ENCODE measurements around the gene VPS8.

The VPS8 gene

DNA sequence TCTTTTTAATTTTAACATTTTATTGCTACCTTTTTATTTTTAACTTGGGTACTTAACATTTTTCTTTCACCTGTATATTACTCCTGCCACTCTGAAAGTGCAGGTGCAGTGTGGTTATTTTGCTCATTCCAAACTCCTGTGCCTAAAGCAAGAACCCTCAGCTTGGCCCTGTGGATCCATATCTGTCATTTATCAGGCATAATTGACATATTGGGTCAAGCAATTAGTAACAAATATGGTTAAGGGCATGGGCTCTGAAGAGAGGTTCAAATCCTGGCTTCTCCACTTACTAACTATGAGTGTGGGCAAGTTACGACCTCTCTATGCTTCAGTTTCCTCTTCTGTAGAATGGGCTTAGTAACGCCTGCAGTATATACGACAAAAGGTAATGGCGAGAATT is 9.8 kb upstream of the VPS8 start:
- TF ChIP-seq CTBP1 (IDR thresholded peaks at IDR 0.05; ENCODE audit: borderline replicate concordance) (no peak), FOXM1 (IDR thresholded peaks at IDR 0.05; ENCODE audit: borderline replicate concordance) (no peak), HDGF (IDR thresholded peaks at IDR 0.05; ENCODE audit: borderline replicate concordance) (no peak), SP1 (IDR thresholded peaks at IDR 0.05) (no peak), ARNT (IDR thresholded peaks at IDR 0.05) (no peak), FOXK2 (IDR thresholded peaks at IDR 0.05) (no peak), ZNF384 (IDR thresholded peaks at IDR 0.05) (no peak), ELF4 (IDR thresholded peaks at IDR 0.05) (no peak), NFRKB (IDR thresholded peaks at IDR 0.05) (no peak), L3MBTL2 (conservative IDR thresholded peaks at IDR 0.05) (no peak), FOXA1 (IDR thresholded peaks at IDR 0.05) (no peak), BHLHE40 (IDR thresholded peaks at IDR 0.05; ENCODE audit: borderline replicate concordance) (no peak), LEF1 (IDR thresholded peaks at IDR 0.05; ENCODE audit: borderline replicate concordance) (no peak), TARDBP (IDR thresholded peaks at IDR 0.05) (no peak), SUZ12 (IDR thresholded peaks at IDR 0.05) (no peak)
- TF ChIP-seq, protein P1, sequence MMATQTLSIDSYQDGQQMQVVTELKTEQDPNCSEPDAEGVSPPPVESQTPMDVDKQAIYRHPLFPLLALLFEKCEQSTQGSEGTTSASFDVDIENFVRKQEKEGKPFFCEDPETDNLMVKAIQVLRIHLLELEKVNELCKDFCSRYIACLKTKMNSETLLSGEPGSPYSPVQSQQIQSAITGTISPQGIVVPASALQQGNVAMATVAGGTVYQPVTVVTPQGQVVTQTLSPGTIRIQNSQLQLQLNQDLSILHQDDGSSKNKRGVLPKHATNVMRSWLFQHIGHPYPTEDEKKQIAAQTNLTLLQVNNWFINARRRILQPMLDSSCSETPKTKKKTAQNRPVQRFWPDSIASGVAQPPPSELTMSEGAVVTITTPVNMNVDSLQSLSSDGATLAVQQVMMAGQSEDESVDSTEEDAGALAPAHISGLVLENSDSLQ (IDR thresholded peaks at IDR 0.05) = no peak
- POLR2A ChIA-PET = no interaction called here
- no peak for DNase-seq (ENCODE audit: extremely low spot score)
- CTCF ChIA-PET = no interaction called here

DNA sequence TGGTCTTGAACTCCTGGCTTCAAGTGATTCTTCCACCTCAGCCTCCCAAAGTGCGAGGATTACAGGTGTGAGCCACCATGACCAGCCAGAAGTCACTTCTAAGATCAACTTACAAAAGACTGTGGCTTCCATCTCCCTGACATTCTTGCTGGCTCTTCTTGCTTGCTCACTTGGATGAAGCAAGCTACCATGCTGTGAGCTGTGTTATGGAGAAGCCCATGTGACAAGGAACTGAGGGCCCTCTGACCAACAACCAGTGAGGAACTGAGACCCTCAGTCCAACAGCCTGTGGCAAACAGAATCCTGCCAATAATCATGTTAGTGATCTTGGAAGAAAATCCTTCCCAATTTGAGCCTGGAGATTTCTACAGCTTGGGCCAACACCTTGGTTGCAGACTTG is 7.2 kb upstream of the VPS8 start:
- no peak for DNase-seq (ENCODE audit: extremely low spot score)
- TF ChIP-seq, protein P1 (IDR thresholded peaks at IDR 0.05) = no peak
- ChIA-PET POLR2A (no interaction called here), CTCF (interaction anchor here (0.9 kb wide), 1 partner anchor 244 kb away, joined by 4 read pairs; the partner anchor contains the start of gene EPHB3)

DNA sequence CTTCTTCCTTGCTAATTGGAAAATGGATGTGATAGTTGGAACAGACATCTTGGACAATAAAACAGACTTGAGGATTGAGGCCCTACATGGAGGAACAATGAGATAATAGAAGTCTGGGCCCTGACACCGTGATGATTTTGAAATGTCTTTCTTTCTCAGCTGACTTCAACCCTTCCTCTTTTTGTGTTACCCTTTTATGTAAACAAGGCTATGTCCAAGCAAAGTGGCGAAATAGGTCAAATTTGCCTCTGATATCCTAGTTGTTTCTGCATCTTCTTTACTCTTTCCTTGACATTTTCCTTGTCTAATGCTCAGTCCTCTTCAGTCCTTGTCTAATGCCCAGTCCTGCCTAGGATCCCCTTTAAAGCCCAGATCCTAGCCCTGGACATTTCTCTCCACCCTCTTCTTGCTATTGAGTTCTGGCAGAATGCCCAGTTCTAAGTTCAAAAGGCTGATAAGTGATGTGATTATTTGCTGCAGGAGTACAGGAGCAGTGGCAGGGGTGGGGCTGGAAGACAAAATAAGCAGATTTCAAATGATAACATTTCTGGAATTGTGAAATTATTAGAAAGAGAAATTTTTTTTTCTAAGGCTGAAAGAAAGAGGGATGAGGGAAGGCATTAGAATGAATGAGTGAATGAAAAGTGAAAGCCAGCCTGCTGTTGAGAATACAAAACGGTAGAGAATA is 6.5 kb upstream of the VPS8 start:
- ChIA-PET POLR2A (no interaction called here), CTCF (no interaction called here)
- DNase-seq (ENCODE audit: extremely low spot score) = no peak
- TF ChIP-seq TARDBP (IDR thresholded peaks at IDR 0.05) (no peak), ARNT (IDR thresholded peaks at IDR 0.05) (no peak)
- TF ChIP-seq, protein P1 (IDR thresholded peaks at IDR 0.05) = no peak

DNA sequence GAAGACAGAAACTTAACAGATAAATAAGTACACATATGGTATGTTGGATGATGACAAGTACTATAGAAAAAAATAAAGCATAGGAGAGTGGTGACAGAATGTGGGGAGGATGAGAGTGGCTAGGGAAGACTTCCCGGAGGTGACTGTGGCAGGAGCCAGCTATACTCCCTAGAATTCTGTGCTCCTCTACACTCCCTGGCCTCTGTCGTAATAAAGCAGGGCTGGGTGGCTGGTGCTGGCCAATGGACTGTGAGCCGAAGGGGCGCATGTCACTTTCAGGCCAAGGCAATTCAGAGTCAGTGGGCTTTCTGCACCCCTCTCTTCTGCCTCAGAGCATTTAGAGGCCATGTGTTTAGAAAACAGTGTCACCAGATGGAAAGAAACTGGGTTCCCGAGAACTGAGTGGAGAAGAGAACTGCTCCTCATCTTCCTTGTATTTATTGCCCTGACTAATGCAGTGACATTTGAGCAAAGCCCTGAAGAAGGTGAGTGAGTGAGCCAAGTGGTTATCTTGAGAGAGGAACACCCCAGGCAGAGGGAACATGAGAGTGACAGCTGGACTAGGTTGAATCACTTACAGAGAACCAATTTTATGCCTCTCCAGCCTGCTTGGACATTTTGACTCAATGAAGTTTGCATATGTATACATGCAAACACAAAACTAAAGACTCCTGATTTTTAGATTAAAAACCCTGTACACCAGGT is 5.2 kb upstream of the VPS8 start:
- no peak for TF ChIP-seq ZNF384 (IDR thresholded peaks at IDR 0.05)
- TF ChIP-seq ELF4 (IDR thresholded peaks at IDR 0.05) = no peak
- no peak for TF ChIP-seq SP1 (IDR thresholded peaks at IDR 0.05)
- no peak for TF ChIP-seq NFRKB (IDR thresholded peaks at IDR 0.05)
- TF ChIP-seq ARNT (IDR thresholded peaks at IDR 0.05) = no peak
- no peak for TF ChIP-seq FOXA1 (IDR thresholded peaks at IDR 0.05)
- CTCF ChIA-PET = interaction anchor here (0.9 kb wide), 1 partner anchor 29 kb away, joined by 3 read pairs; no protein-coding TSS in a partner anchor
- no peak for DNase-seq (ENCODE audit: extremely low spot score)
- POLR2A ChIA-PET = no interaction called here

DNA sequence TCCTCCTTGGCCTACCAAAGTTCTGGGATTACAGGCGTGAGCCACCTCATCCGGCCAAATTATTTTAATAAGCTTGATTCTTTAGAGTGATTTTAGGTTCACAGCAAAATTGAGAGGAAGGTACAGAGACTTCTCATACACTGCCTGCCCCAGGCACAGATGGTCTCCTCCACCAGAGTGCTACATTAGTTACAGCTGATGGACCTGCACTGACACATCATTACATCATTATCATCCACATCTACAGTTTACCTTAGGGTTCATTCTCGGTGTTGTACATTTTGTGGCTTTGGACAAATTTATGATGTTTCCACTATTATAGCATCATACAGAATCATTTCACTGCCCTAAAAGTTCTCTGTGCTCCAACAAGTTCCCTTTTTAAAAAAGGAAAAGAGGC is 4.4 kb upstream of the VPS8 start:
- ChIA-PET CTCF (interaction anchor here (0.6 kb wide), 1 partner anchor 459 kb away, joined by 3 read pairs; no protein-coding TSS in a partner anchor), POLR2A (no interaction called here)
- no peak for TF ChIP-seq L3MBTL2 (conservative IDR thresholded peaks at IDR 0.05)
- TF ChIP-seq CTBP1 (IDR thresholded peaks at IDR 0.05; ENCODE audit: borderline replicate concordance) = no peak
- TF ChIP-seq FOXK2 (IDR thresholded peaks at IDR 0.05) = no peak
- no peak for TF ChIP-seq ZNF384 (IDR thresholded peaks at IDR 0.05)
- no peak for TF ChIP-seq TARDBP (IDR thresholded peaks at IDR 0.05)
- TF ChIP-seq FOXM1 (IDR thresholded peaks at IDR 0.05; ENCODE audit: borderline replicate concordance) = no peak
- TF ChIP-seq SP1 (IDR thresholded peaks at IDR 0.05) = no peak
- TF ChIP-seq FOXA1 (IDR thresholded peaks at IDR 0.05) = no peak
- TF ChIP-seq NFRKB (IDR thresholded peaks at IDR 0.05) = no peak
- TF ChIP-seq HDGF (IDR thresholded peaks at IDR 0.05; ENCODE audit: borderline replicate concordance) = no peak
- no peak for DNase-seq (ENCODE audit: extremely low spot score)

DNA sequence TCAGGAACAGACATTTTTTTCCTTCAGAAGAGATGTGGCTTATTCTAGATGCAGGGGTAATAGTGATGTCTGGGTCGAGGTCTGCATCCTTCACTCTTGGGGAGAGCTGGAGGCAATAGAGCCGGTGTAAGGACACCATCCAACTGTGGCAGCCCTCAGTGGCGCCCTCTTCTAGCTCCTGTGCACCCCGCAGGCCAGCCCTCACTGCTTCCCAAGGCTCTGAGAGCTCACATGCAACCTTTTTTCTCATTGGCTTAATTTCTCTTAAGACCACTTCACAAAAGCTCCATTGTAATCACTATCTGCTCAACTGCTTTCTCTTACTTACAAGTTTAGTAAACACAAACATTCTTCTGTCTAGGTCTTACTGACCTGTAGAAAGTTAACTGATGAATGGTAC is 3.9 kb upstream of the VPS8 start:
- DNase-seq (ENCODE audit: extremely low spot score) = no peak
- POLR2A ChIA-PET = no interaction called here
- TF ChIP-seq, protein P1 (IDR thresholded peaks at IDR 0.05) = no peak
- TF ChIP-seq L3MBTL2 (conservative IDR thresholded peaks at IDR 0.05) = no peak
- no peak for TF ChIP-seq ZNF384 (IDR thresholded peaks at IDR 0.05)
- TF ChIP-seq LEF1 (IDR thresholded peaks at IDR 0.05; ENCODE audit: borderline replicate concordance) = no peak
- no peak for TF ChIP-seq BHLHE40 (IDR thresholded peaks at IDR 0.05; ENCODE audit: borderline replicate concordance)
- TF ChIP-seq SUZ12 (IDR thresholded peaks at IDR 0.05) = no peak
- no peak for TF ChIP-seq HDGF (IDR thresholded peaks at IDR 0.05; ENCODE audit: borderline replicate concordance)
- TF ChIP-seq FOXA1 (IDR thresholded peaks at IDR 0.05) = no peak
- no peak for TF ChIP-seq ARNT (IDR thresholded peaks at IDR 0.05)
- no peak for TF ChIP-seq CTBP1 (IDR thresholded peaks at IDR 0.05; ENCODE audit: borderline replicate concordance)
- TF ChIP-seq FOXK2 (IDR thresholded peaks at IDR 0.05) = no peak
- TF ChIP-seq FOXM1 (IDR thresholded peaks at IDR 0.05; ENCODE audit: borderline replicate concordance) = no peak
- no peak for TF ChIP-seq TARDBP (IDR thresholded peaks at IDR 0.05)
- TF ChIP-seq ELF4 (IDR thresholded peaks at IDR 0.05) = no peak
- no peak for TF ChIP-seq SP1 (IDR thresholded peaks at IDR 0.05)
- no peak for TF ChIP-seq NFRKB (IDR thresholded peaks at IDR 0.05)
- CTCF ChIA-PET = interaction anchor here (0.6 to 1.2 kb wide), 3 partner anchors 9 to 459 kb away, joined by 3 to 5 read pairs (median 3); partner anchors contain the start of gene EPHB3

All from HEK293T (cell line).